Chondrocyte (in vitro differentiated cells): ENCODE results near the gene TP53TG3D. TPM values are rescaled to one million over a fixed set of nuclear protein-coding genes. Genes with fewer than 3 reads are reported as not detected.
"Not testable (repeated sequence)": the region's sequence is repeated elsewhere in the genome, so short reads cannot be mapped to it uniquely, and the experiment has no call there.

Experiments used
- DNase-seq: peaks from one replicate; pipeline ENCODE4 v3.0.0; 2021; ENCODE audit warnings: mixed read lengths, low spot score
- H3K27ac Mint-ChIP-seq: one replicate; pipeline ENCODE4 v1.8.0; 2021; ENCODE audit warnings: mild to moderate bottlenecking, moderate library complexity, mixed read lengths; ENCODE audit not compliant: unreplicated experiment
- H3K27me3 Mint-ChIP-seq: 2 replicates; pipeline ENCODE4 v1.8.0; 2021; ENCODE audit warnings: low read depth, mixed read lengths
- H3K36me3 Mint-ChIP-seq: 2 replicates; pipeline ENCODE4 v1.8.0; 2021; ENCODE audit warnings: low read depth, mixed read lengths
- H3K4me1 Mint-ChIP-seq: 2 replicates; pipeline ENCODE4 v1.8.0; 2021; ENCODE audit warnings: low read depth, mild to moderate bottlenecking, mixed read lengths
- H3K4me3 Mint-ChIP-seq: one replicate; pipeline ENCODE4 v1.8.0; 2021; ENCODE audit warnings: mild to moderate bottlenecking, moderate library complexity, mixed read lengths; ENCODE audit not compliant: unreplicated experiment
- H3K9me3 Mint-ChIP-seq: 2 replicates; pipeline ENCODE4 v1.8.0; 2021; ENCODE audit warnings: low read depth, mixed read lengths
- long read RNA-seq: library from polyadenylated mRNA; stranded (forward); transcript quantifications from one replicate; pipeline ENCODE4 v2.0.0, GENCODE V29; 2021
- total RNA-seq: library from RNA; stranded (reverse); gene quantifications from 3 replicates; pipeline ENCODE4 v1.2.1, GENCODE V29; 2021

The TP53TG3D gene, protein sequence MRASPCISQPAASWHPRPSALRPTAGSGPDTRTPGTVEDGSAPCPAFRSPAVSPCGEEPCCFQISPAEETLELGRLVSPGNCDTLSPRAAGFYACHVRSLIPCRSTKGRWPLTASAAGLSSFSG
- total RNA-seq = not detected in 3 replicates
- long read RNA-seq = 0 reads

DNA sequence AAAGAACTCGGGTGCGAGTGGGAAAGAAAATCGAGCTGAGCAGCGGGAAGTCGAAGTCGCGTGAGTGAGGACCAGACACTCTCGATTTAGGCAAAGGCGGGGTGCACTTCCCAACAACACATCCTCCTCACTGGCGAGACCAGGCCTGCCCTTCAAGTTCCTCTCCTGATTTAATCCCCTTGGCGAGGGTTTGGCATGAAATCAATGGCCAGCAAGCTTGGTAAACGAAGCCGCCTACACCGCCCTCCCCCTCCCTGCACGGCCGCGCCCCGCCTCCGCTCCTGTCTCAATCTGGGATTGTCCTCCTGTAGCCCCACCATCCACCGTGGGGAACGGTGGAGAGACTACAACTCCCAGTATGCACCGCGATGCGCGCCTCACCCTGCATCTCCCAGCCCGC is at the start of gene TP53TG3D:
TSS of gene TP53TG3D (plus strand) at position 301 of the 400 bp plus-strand sequence. CDS start at position 369, 68 bp downstream.
- not testable (repeated sequence) for H3K36me3 Mint-ChIP-seq, H3K27me3 Mint-ChIP-seq, H3K4me1 Mint-ChIP-seq, H3K27ac Mint-ChIP-seq, DNase-seq, H3K9me3 Mint-ChIP-seq, H3K4me3 Mint-ChIP-seq

DNA sequence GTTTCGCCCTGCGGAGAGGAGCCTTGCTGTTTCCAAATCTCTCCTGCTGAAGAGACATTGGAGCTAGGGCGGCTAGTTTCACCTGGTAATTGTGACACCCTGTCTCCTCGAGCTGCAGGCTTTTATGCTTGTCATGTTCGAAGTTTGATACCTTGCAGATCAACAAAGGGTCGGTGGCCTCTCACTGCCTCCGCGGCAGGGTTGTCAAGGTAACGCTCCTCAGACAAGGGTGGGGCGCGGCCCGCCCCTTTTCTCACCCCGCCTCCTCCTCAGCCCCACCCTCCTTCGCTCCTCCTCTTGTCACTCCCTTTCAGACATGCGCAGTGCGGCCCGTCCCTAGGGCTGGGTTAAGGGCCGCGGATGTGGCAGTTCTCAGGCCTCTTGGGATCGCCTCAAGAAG is 421 bp downstream of the TP53TG3D start:
- H3K4me3 Mint-ChIP-seq, H3K27me3 Mint-ChIP-seq, DNase-seq, H3K4me1 Mint-ChIP-seq, H3K27ac Mint-ChIP-seq, H3K9me3 Mint-ChIP-seq, H3K36me3 Mint-ChIP-seq: not testable (repeated sequence)

DNA sequence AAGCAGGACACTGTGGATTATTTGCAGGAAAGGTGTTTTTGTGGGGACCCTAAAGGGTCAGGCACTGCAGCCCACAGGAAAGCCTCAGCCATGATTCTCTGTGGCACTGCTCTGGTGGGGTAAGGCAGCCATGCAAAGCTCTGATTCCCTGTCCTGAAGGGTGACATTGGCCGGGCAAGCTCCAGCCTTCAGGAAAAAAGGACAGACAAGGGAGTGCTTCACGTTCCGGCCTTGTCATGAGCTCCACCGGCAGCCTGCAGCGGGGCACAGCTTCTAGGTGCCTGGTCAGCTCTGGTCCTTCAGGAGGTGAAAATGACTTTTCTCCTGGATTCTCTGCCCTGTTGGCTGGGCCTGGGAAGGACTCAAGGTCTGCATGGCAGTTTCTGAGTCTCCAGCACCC is 8.4 kb downstream of the TP53TG3D start:
- not testable (repeated sequence) for H3K4me1 Mint-ChIP-seq, H3K27ac Mint-ChIP-seq, H3K9me3 Mint-ChIP-seq, H3K36me3 Mint-ChIP-seq, H3K4me3 Mint-ChIP-seq, H3K27me3 Mint-ChIP-seq
- DNase-seq = peak; percentile 60

DNA sequence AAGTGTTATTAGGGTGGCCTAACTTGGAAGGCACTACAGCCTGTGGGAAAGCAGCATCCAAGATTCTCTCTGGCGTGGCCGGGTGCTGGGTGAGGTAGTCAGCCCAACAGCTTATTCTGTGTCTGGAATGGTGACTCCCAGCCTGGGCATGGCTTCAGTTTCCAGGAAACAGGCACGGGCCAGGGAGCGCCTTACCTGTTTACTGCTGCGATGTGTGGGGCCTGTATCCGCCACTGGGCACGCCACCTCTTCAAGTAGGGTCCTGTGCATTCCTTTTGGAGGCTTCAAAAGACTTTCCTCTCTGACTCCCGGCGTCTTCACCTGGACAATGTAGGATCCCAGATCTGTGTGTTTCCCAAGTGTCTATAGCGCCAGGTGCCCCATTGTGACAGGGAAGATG is 10.5 kb downstream of the TP53TG3D start:
- H3K4me3 Mint-ChIP-seq, H3K9me3 Mint-ChIP-seq, H3K27ac Mint-ChIP-seq, H3K27me3 Mint-ChIP-seq, H3K36me3 Mint-ChIP-seq, DNase-seq, H3K4me1 Mint-ChIP-seq: not testable (repeated sequence)

- not testable (repeated sequence) for H3K27me3 Mint-ChIP-seq, H3K9me3 Mint-ChIP-seq, H3K4me1 Mint-ChIP-seq, DNase-seq, H3K4me3 Mint-ChIP-seq, H3K36me3 Mint-ChIP-seq
- peak overlapping the region; percentile 36 for H3K27ac Mint-ChIP-seq
Measured at GRCh38 chr16:32281910-32282309, 28.8 kb downstream of the TP53TG3D start.

DNA sequence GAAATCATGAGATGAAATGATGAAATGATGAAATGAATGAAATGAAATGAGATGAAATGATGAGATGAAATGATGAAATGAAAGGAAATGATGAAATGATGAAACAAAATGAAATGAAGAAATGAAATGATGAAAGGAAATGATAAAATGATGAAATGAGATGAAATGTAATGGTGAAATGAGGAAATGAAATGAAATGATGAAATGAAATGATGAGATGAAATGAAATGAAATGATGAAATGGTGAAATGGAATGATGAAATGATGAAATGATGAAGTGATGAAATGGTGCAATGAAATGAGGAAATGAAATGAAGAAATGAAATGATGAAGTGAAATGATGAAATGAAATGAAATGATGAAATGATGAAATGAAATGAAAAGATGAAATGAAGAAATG is 29.9 kb downstream of the TP53TG3D start:
- not testable (repeated sequence) for DNase-seq, H3K27me3 Mint-ChIP-seq, H3K4me3 Mint-ChIP-seq, H3K9me3 Mint-ChIP-seq, H3K36me3 Mint-ChIP-seq, H3K27ac Mint-ChIP-seq, H3K4me1 Mint-ChIP-seq

DNA sequence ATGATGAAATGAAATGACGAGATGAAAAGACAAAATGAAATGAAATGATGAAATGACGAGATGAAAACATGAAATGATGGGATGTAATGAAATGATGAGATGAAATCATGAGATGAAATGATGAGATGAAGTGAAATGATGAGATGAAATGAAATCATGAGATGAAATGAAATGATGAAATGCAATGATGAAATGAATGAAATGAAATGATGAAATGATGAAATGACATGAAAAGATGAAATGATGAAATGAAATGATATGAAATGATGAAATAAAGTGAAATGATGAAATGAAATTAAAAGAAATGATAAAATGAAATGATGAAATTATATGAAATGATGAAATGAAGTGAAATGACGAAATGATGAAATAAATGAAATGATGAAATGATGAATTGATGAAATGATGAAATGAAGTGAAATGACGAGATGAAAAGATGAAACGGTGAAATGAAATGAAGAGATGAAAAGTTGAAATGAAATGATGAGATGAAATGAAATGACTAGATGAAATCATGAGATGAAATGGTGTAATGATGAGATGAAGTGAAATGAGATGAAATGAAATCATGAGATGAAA is 30.9 kb downstream of the TP53TG3D start:
- not testable (repeated sequence) for H3K4me1 Mint-ChIP-seq, H3K27ac Mint-ChIP-seq, H3K36me3 Mint-ChIP-seq, H3K9me3 Mint-ChIP-seq, H3K4me3 Mint-ChIP-seq, DNase-seq, H3K27me3 Mint-ChIP-seq

GRCh38 chr16:32284800-32285796 is 32.0 kb downstream of the TP53TG3D start:
- not testable (repeated sequence) for H3K27me3 Mint-ChIP-seq, H3K27ac Mint-ChIP-seq, H3K4me3 Mint-ChIP-seq, H3K4me1 Mint-ChIP-seq, H3K36me3 Mint-ChIP-seq, H3K9me3 Mint-ChIP-seq
- DNase-seq = peak; percentile 55

- peak; percentile 39 for DNase-seq
- H3K36me3 Mint-ChIP-seq, H3K9me3 Mint-ChIP-seq, H3K4me1 Mint-ChIP-seq, H3K27ac Mint-ChIP-seq, H3K4me3 Mint-ChIP-seq, H3K27me3 Mint-ChIP-seq: not testable (repeated sequence)
Measured at GRCh38 chr16:32286193-32286592, 33.1 kb downstream of the TP53TG3D start.

DNA sequence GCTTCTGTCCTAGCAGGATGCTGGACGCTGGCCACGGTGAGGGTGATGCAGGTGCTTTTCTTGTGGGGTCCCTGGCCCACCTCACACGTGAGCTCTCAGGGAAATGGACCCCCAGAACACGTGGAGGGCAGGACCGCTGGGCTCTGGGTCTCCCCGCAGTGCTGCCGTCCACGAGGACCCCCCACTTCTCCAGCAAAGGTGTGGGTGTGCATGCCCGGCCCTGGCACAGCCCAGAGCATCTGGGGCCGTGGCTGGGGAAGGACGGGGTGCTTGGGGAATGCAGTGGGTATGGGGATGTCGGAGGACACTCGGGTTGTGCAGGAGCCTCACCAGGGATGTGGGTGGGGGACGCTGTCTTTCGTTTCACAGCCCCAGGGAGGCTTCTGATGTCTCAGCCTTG is 34.7 kb downstream of the TP53TG3D start:
- H3K4me1 Mint-ChIP-seq, H3K27ac Mint-ChIP-seq, H3K9me3 Mint-ChIP-seq, H3K36me3 Mint-ChIP-seq, H3K27me3 Mint-ChIP-seq, H3K4me3 Mint-ChIP-seq: not testable (repeated sequence)
- peak; percentile 86 for DNase-seq

- not testable (repeated sequence) for H3K27me3 Mint-ChIP-seq, H3K4me3 Mint-ChIP-seq, H3K27ac Mint-ChIP-seq, H3K4me1 Mint-ChIP-seq, H3K9me3 Mint-ChIP-seq, H3K36me3 Mint-ChIP-seq
- peak; percentile 47 for DNase-seq
Measured at GRCh38 chr16:32289197-32289596, 36.1 kb downstream of the TP53TG3D start.

DNA sequence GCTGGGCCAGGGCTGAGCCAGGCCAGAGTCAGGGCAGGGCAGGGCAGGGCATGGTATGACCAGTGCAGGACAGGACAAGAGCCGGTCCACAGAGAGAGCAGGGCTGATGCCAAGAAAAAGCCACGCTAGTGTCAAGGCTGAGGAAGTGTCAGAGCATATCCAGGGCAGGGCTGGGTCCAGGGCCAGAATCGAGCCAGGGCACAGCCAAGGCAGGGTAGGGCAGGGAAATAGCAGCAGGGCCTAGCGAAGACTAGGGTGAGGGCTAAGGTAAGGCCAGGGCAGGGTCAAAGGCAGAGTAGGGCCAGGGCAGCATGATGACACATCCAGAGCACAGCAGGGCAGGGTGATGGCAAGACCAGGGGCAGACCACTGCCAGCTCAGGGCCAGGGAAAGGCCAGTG is 49.7 kb downstream of the TP53TG3D start:
- H3K4me1 Mint-ChIP-seq, H3K27me3 Mint-ChIP-seq, H3K27ac Mint-ChIP-seq, DNase-seq, H3K36me3 Mint-ChIP-seq, H3K9me3 Mint-ChIP-seq, H3K4me3 Mint-ChIP-seq: not testable (repeated sequence)
